ENCODE results near the gene ZNF485.

ZNF485 gene

DNA sequence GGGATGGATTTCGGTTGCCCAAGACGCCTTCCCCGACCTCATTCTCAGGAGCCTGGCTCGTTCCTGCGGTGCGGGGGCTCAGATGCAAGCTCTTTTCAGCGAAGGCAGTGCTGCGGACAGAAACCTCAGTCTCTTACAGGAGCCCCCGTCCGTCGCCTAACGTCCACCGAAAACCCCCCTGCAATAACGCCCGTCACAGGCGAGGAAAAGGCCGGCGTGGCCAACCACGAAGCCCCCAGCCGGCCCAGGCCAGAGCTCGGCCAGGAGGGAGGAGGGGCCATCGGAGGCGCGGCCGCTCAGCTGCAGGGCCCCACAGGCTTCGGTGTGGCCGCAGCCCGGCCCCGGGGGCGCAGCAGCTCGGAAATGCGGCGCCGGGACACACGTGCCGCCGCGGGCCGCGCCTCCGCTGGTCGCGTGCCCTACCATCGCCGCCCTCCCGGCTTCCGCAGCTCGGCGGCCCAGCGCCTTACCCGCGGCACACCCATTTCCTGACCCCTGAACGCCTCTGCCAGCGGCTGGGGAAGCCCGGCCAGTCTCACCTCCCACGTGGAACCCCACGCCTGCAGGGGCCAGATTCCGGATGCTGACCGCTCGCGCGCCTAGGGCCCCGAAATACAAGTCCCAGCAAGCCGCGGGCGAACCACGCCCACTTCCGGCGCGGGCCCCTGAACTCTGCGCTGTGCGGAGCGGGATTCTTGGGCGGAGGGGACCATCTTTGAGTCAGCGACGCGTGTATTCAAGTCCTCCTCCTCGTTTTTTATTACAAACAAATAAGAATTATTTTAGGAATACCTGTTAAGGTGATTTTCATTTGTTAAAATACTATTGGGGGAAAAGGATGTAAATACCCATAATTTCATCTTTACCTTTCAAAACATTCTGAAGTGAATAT lies 32.0 kb upstream of the ZNF485 start, which contains the start of gene ZNF239:
Gene ZNF239, minus strand, starts transcription at position 616 of the 892 bp plus-strand sequence. CDS start 16,537 bp downstream, outside the sequence.
- ChIA-PET POLR2A (interaction anchor here (0.8 to 1.4 kb wide), 2 partner anchors 11 to 74 kb away, joined by 3 to 5 read pairs; partner anchors contain the start of gene ZNF32), CTCF (no interaction called here)
- peak; percentile 29 for DNase-seq (ENCODE audit: low read depth, low spot score)
- TF ChIP-seq CTCF (IDR thresholded peaks at IDR 0.05; ENCODE audit: insufficient read depth, low read length, missing control alignments), result no peak
- peak within 1 kb of the TSS; percentile 67 for H3K4me3 ChIP-seq (ENCODE audit: low read depth, low read length)

GRCh38 chr10:43574906-43575305 lies 31.3 kb upstream of the ZNF485 start:
- CTCF ChIA-PET, result no interaction called here
- no peak for TF ChIP-seq CTCF (IDR thresholded peaks at IDR 0.05; ENCODE audit: insufficient read depth, low read length, missing control alignments)
- H3K4me3 ChIP-seq (ENCODE audit: low read depth, low read length), result peak overlapping the region; percentile 67
- POLR2A ChIA-PET, result no interaction called here
- DNase-seq (ENCODE audit: low read depth, low spot score), result no peak

DNA sequence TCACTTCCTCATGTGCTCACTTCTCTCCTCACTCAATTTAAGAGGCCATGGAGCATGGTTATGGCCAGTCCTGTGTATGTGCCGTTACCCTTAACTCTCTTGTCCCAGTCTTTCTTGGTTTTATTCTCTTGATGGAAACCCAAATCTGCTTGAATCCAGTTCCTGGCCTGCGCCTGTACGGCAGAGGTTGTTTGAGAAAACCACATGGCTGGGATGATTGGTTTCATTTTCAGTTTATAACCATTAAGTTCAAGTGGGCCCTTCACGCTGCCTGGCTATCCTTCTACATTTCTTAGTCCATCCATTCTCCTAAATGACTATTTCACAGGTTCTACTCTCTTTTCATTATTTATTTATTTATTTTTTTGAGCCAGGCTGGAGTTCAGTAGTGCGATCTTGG lies 30.2 kb upstream of the ZNF485 start:
- DNase-seq (ENCODE audit: low read depth, low spot score), result no peak
- POLR2A ChIA-PET, result no interaction called here
- no peak overlapping the region for H3K4me3 ChIP-seq (ENCODE audit: low read depth, low read length)
- TF ChIP-seq CTCF (IDR thresholded peaks at IDR 0.05; ENCODE audit: insufficient read depth, low read length, missing control alignments), result no peak
- CTCF ChIA-PET, result no interaction called here

DNA sequence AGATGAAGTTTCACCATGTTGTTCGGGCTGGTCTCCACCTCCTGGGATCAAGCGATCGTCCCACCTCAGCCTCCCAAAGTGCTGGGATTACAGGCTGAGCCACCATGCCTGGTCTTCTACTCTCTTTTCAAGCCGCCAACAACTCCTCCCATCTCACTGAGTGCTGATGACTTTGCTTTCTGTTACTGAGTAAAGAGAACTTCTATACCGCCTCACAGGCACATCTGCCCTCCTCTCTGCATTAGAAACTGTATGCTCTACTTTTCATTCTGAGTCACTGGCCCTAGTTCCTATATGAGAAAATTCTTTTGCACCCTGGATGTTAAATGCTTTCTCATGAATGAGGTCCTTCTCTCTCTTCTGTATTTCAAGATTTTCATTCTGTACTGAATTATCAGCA lies 29.7 kb upstream of the ZNF485 start:
- ChIA-PET POLR2A (no interaction called here), CTCF (no interaction called here)
- TF ChIP-seq CTCF (IDR thresholded peaks at IDR 0.05; ENCODE audit: insufficient read depth, low read length, missing control alignments), result no peak

DNA sequence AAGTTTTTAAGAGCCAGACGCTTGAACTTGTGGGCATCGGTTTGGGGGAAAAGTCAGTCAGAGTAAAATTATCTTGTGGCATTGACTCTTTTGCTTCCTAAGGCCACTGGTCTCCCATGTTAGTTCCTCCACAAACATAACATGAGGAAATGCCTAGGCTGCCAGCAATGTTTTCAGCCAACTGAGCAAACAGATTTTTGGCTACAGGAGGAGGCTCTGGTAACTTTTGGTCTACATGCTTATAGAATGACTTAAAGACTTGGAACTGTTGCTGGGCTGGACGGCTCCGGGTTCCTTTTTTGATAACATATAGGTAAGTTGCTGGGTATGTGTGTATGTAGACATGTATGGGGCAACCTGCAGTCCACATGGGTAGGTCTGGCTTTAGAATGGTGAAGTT lies 22.2 kb upstream of the ZNF485 start:
- POLR2A ChIA-PET, result no interaction called here
- DNase-seq (ENCODE audit: low read depth, low spot score), result no peak
- CTCF ChIA-PET, result no interaction called here
- H3K4me3 ChIP-seq (ENCODE audit: low read depth, low read length), result no peak overlapping the region
- no peak for TF ChIP-seq CTCF (IDR thresholded peaks at IDR 0.05; ENCODE audit: insufficient read depth, low read length, missing control alignments)

More for the DNA sequence above, 29.7 kb upstream of the ZNF485 start:
- no peak overlapping the region for H3K4me3 ChIP-seq (ENCODE audit: low read depth, low read length)
- no peak for DNase-seq (ENCODE audit: low read depth, low spot score)

GRCh38 chr10:43585046-43585445 lies 21.2 kb upstream of the ZNF485 start:
- CTCF ChIA-PET, result no interaction called here
- POLR2A ChIA-PET, result no interaction called here
- no peak for TF ChIP-seq CTCF (IDR thresholded peaks at IDR 0.05; ENCODE audit: insufficient read depth, low read length, missing control alignments)
- H3K4me3 ChIP-seq (ENCODE audit: low read depth, low read length), result no peak overlapping the region
- no peak for DNase-seq (ENCODE audit: low read depth, low spot score)

Measured in AG04449 (cell line).